Measurements from ENCODE around the gene INTS4. TPM values are rescaled to one million over a fixed set of nuclear protein-coding genes. Genes with fewer than 3 reads are reported as not detected.
"Not testable (repeated sequence)": the region's sequence is repeated elsewhere in the genome, so short reads cannot be mapped to it uniquely, and the experiment has no call there.

The INTS4 gene
- total and polyA plus RNA-seq, 8 donors = 15.9 to 27.1 (median 17.9) TPM

GRCh38 chr11:77967121-77967520, 27.3 kb downstream of the INTS4 start:
- 92 to 95% methylated on average over 2 of the region's 2 CpGs for WGBS, 2 donors
- ATAC-seq = no peak

GRCh38 chr11:77966338-77966737, 28.1 kb downstream of the INTS4 start:
- WGBS, 2 donors = 88 to 89% methylated on average over 2 of the region's 2 CpGs
- H3K4me3 ChIP-seq = no peak overlapping the region
- FAIRE-seq = no peak
- no peaks in the 10 kb centered on the region for H3K4me1 ChIP-seq
- no peaks in the 10 kb centered on the region for H3K36me3 ChIP-seq
- no peak overlapping the region for H3K27ac ChIP-seq
- no peak for ATAC-seq
- intact Hi-C loops (cut with DNase I) = no loop called here
- H3K9me3 ChIP-seq = no peaks in the 10 kb centered on the region
- DNase-seq = no peak
- H3K27me3 ChIP-seq = no peaks in the 10 kb centered on the region
- no peak for TF ChIP-seq CTCF (IDR thresholded peaks at IDR 0.05)

More at GRCh38 chr11:77967121-77967520, 27.3 kb downstream of the INTS4 start:
- no peaks in the 10 kb centered on the region for H3K36me3 ChIP-seq
- H3K9me3 ChIP-seq = no peaks in the 10 kb centered on the region
- intact Hi-C loops (cut with DNase I) = no loop called here
- DNase-seq (no peak), FAIRE-seq (no peak)
- no peak overlapping the region for H3K27ac ChIP-seq
- no peak for TF ChIP-seq CTCF (IDR thresholded peaks at IDR 0.05)
- H3K27me3 ChIP-seq = no peaks in the 10 kb centered on the region
- H3K4me1 ChIP-seq = no peaks in the 10 kb centered on the region
- no peak overlapping the region for H3K4me3 ChIP-seq

- no peaks in the 10 kb centered on the region for H3K9me3 ChIP-seq
- H3K36me3 ChIP-seq = peaks cover 0 to 29% (median 0%) of the 10 kb centered on the region in 3 donors
- FAIRE-seq = no peak
Measured at GRCh38 chr11:77959434-77959833, 35.0 kb downstream of the INTS4 start.

GRCh38 chr11:77958583-77959177, 35.8 kb downstream of the INTS4 start:
- DNase-seq = not testable (repeated sequence)

More at GRCh38 chr11:77959434-77959833, 35.0 kb downstream of the INTS4 start:
- no peak overlapping the region for H3K4me3 ChIP-seq
- intact Hi-C loops (cut with DNase I) = no loop called here
- no peaks in the 10 kb centered on the region for H3K4me1 ChIP-seq
- ATAC-seq (no peak), DNase-seq (no peak)
- 70 to 78% methylated on average over 4 of the region's 4 CpGs for WGBS, 2 donors
- no peaks in the 10 kb centered on the region for H3K27me3 ChIP-seq
- H3K27ac ChIP-seq = no peak overlapping the region
- TF ChIP-seq CTCF (IDR thresholded peaks at IDR 0.05) = no peak

GRCh38 chr11:77943296-77943695, 51.2 kb downstream of the INTS4 start:
- not testable (repeated sequence) for ATAC-seq

More at GRCh38 chr11:77958583-77959177, 35.8 kb downstream of the INTS4 start:
- H3K4me3 ChIP-seq; H3K4me1 ChIP-seq; H3K27me3 ChIP-seq; FAIRE-seq; intact Hi-C loops (cut with DNase I); H3K9me3 ChIP-seq; H3K27ac ChIP-seq; ATAC-seq: not testable (repeated sequence)
- peaks cover 0 to 32% (median 0%) of the 10 kb centered on the region in 3 donors for H3K36me3 ChIP-seq
- 75 to 76% methylated on average over 3 of the region's 3 CpGs for WGBS, 2 donors

GRCh38 chr11:77942465-77942864, 52.0 kb downstream of the INTS4 start:
- H3K4me3 ChIP-seq; DNase-seq; H3K27ac ChIP-seq; H3K4me1 ChIP-seq; FAIRE-seq; H3K9me3 ChIP-seq; H3K27me3 ChIP-seq; intact Hi-C loops (cut with DNase I); H3K36me3 ChIP-seq; ATAC-seq: not testable (repeated sequence)

More at GRCh38 chr11:77943296-77943695, 51.2 kb downstream of the INTS4 start:
- H3K27me3 ChIP-seq; H3K27ac ChIP-seq; H3K4me3 ChIP-seq; DNase-seq; intact Hi-C loops (cut with DNase I); H3K4me1 ChIP-seq; FAIRE-seq; H3K36me3 ChIP-seq; H3K9me3 ChIP-seq: not testable (repeated sequence)
- 84 to 93% methylated on average over 1 of the region's 1 CpG for WGBS, 2 donors

- FAIRE-seq; H3K4me1 ChIP-seq; H3K4me3 ChIP-seq; H3K9me3 ChIP-seq; H3K27me3 ChIP-seq; ATAC-seq; H3K36me3 ChIP-seq; intact Hi-C loops (cut with DNase I); H3K27ac ChIP-seq: not testable (repeated sequence)
- WGBS, 2 donors = 94 to 95% methylated on average over 21 to 24 of the region's 24 CpGs
- DNase-seq = peak in 1 of 6 donors; percentile 31
Measured at GRCh38 chr11:77933596-77933995, 60.9 kb downstream of the INTS4 start.

GRCh38 chr11:77930334-77931208, 63.9 kb downstream of the INTS4 start:
- H3K27ac ChIP-seq; H3K27me3 ChIP-seq; DNase-seq; FAIRE-seq; H3K36me3 ChIP-seq; H3K4me3 ChIP-seq; intact Hi-C loops (cut with DNase I); ATAC-seq; H3K4me1 ChIP-seq; H3K9me3 ChIP-seq: not testable (repeated sequence)
- 97 to 98% methylated on average over 3 of the region's 3 CpGs for WGBS, 2 donors

GRCh38 chr11:77917713-77918112, 76.8 kb downstream of the INTS4 start:
- DNase-seq; H3K9me3 ChIP-seq; FAIRE-seq; intact Hi-C loops (cut with DNase I); ATAC-seq; H3K27me3 ChIP-seq; H3K36me3 ChIP-seq; H3K4me3 ChIP-seq; H3K27ac ChIP-seq: not testable (repeated sequence)
- no CpG with 5 or more reads among the region's 2 CpGs for WGBS, 2 donors
- peaks cover 7 to 12% (median 9%) of the 10 kb centered on the region in 3 donors for H3K4me1 ChIP-seq

Measured in pancreas (tissue), 10 donors.